BJ (cell line): ENCODE measurements around the gene CCBE1. TPM values are rescaled to one million over a fixed set of nuclear protein-coding genes. Genes with fewer than 3 reads are reported as not detected.

Source experiments
- CTCF ChIA-PET: fragments of 350-600 bp; formaldehyde crosslinking; extraction: SDS; loops from one replicate; lab custom pipeline; 2021; ENCODE audit warnings: antibody characterized with exemption, inconsistent platforms; lab: Yijun Ruan, JAX
- POLR2A ChIA-PET: fragments of 300-600 bp; sonication (Branson Sonifier 250); formaldehyde crosslinking; extraction: SDS; loops from one replicate; lab custom pipeline; 2021; ENCODE audit warnings: antibody characterized with exemption; lab: Charles Lee
- DNase-seq: peaks from one replicate; pipeline ENCODE4 v3.0.0-alpha.2; 2011; ENCODE audit warnings: low read depth
- H3K27me3 ChIP-seq: 2 replicates; pipeline ENCODE4 v1.6.0; 2011; ENCODE audit warnings: low read length; ENCODE audit not compliant: control insufficient read depth, insufficient read depth
- H3K36me3 ChIP-seq: 2 replicates; pipeline ENCODE4 v1.5.1; 2011; ENCODE audit warnings: low read length; ENCODE audit not compliant: control insufficient read depth, insufficient read depth
- H3K4me3 ChIP-seq: 2 replicates; pipeline ENCODE4 v1.5.1; 2011; ENCODE audit warnings: low read depth, mild to moderate bottlenecking, control low read depth, low read length
- polyA plus RNA-seq: library from polyadenylated mRNA; depleted of rRNA; stranded (reverse); fragments of >200 nt; gene quantifications from 2 replicates; pipeline ENCODE4 v1.2.3, GENCODE V29; 2011
- TF ChIP-seq, protein P1 (sequence below): IDR thresholded peaks from 2 replicates; pipeline ENCODE4 v1.5.1; 2011; ENCODE audit warnings: low read depth, mild to moderate bottlenecking, control low read depth, inconsistent platforms, low read length, moderate library complexity; ENCODE audit not compliant: insufficient read depth

CCBE1 gene
- polyA plus RNA-seq, 1 experiment = 51.2 TPM

DNA sequence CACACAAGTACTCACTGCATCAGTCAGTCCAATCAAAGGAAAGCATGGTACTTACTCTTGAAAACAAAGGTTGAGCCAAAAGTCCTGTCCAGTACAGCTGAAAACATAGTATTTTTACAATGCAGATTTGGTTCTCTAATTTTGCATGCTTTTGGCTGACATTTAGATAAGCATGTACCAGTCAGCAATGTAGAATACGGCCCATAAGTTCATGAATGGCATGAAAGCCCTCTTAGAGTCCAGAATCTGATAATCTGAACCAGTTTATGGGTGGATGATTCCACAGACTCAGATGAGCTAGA is 90.2 kb downstream of the CCBE1 start:
- CTCF ChIA-PET = interaction anchor here (1.2 to 1.7 kb wide), 2 partner anchors 30 to 90 kb away, joined by 3 to 7 read pairs; partner anchors contain the start of gene CCBE1
- POLR2A ChIA-PET = no interaction called here
- TF ChIP-seq, protein P1, sequence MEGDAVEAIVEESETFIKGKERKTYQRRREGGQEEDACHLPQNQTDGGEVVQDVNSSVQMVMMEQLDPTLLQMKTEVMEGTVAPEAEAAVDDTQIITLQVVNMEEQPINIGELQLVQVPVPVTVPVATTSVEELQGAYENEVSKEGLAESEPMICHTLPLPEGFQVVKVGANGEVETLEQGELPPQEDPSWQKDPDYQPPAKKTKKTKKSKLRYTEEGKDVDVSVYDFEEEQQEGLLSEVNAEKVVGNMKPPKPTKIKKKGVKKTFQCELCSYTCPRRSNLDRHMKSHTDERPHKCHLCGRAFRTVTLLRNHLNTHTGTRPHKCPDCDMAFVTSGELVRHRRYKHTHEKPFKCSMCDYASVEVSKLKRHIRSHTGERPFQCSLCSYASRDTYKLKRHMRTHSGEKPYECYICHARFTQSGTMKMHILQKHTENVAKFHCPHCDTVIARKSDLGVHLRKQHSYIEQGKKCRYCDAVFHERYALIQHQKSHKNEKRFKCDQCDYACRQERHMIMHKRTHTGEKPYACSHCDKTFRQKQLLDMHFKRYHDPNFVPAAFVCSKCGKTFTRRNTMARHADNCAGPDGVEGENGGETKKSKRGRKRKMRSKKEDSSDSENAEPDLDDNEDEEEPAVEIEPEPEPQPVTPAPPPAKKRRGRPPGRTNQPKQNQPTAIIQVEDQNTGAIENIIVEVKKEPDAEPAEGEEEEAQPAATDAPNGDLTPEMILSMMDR = no peak
- H3K27me3 ChIP-seq = no peaks in the 10 kb centered on the region
- H3K36me3 ChIP-seq = no peaks in the 10 kb centered on the region
- no peak for DNase-seq
- H3K4me3 ChIP-seq = no peak overlapping the region

DNA sequence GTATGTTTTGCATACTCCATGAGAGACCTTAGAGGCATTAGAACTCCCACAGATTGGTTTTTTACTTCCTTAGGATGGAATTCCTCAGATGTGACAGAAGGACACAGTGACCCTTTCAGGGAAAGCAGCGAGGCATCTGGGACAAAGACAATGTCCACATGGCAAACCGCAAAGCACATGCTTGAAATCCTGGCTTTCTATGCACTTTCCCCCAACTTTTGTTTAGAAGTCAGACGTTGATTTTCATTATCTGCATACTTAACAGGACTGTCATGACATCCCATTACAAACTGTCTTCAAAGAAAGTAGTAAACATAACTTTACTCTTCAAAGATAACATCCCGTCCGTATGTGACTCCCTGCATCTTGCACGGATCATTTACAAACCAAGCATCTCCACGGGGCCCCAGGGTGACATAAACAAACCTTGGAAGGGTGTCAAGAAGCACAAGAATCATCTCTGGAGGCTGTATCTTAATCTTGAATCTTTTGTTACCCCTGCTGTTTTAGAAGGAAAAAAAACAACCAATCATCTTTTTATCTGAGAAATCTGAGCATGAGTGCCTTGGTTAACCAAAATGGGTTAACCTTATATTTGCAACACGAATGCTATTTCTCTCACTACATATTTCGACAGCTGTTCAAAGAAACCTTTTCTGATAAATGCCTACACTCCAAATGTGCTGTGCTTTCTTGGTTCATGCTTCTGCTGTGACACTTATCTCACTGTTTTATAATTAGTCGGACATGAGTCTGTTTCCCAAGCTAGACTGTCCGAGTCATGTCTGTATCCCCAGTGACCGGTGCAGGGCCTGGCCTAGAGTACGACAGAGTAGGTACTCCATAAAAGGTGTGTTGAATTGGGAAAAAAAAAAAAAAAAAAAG is 90.8 kb downstream of the CCBE1 start:
- H3K4me3 ChIP-seq = no peak overlapping the region
- ChIA-PET POLR2A (no interaction called here), CTCF (interaction anchor here (0.7 to 2.1 kb wide), 4 partner anchors 18 to 217 kb away, joined by 3 to 9 read pairs (median 6); partner anchors contain the start of gene CCBE1)
- no peaks in the 10 kb centered on the region for H3K36me3 ChIP-seq
- DNase-seq = peak; percentile 57
- TF ChIP-seq, protein P1 = no peak
- H3K27me3 ChIP-seq = no peaks in the 10 kb centered on the region

DNA sequence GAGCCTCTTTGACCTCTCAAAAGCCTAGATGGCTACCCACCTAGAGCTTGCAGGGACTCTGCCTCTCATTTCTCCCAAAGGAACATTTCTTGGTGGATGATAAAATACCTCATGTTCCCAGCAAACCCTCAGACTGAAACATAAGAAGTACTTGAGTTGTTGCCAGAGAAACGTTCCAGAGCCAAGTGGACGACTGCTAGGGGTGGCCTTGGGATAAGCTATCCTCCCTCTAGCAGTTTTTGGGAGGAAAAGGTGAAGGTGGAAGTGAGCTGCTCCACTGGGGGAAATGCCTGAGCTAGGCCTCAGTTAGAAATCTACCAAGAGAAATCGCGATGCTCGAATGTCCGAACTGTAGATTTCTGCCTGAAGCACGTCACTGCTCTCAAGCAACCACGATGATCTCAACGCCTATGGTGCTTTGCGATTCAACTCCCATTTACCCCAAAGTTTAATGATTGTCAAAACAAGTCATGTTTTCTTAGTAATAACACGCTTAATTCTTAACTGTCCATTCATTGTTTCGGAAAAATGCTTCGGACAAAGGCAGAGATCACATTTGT is 91.5 kb downstream of the CCBE1 start:
- no peaks in the 10 kb centered on the region for H3K36me3 ChIP-seq
- no peak overlapping the region for H3K4me3 ChIP-seq
- H3K27me3 ChIP-seq = no peaks in the 10 kb centered on the region
- POLR2A ChIA-PET = no interaction called here
- TF ChIP-seq, protein P1 = no peak
- CTCF ChIA-PET = interaction anchor here (0.7 to 2.1 kb wide), 4 partner anchors 18 to 218 kb away, joined by 3 to 9 read pairs (median 4); no protein-coding TSS in a partner anchor
- no peak for DNase-seq

DNA sequence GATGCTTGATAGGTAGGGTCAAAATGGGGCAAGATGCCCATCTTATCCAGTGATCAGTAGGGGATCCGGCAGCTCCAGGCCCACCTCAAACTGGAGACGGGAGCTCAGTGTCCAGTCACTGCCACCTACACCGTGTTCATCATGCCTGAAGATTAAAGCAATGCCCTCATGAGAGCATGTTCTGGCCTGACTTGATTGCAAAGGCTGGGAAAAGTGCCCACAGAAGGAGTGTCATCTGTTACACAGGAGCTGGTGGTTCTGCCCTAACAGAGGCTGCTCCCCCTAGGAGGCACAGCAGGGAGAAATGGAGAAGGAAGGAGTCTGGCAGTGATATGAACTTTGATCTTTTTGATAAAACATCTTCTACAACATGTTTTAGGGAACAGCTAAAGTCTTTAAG is 92.3 kb downstream of the CCBE1 start:
- no peaks in the 10 kb centered on the region for H3K27me3 ChIP-seq
- no peak for DNase-seq
- CTCF ChIA-PET = interaction anchor here (0.9 to 2.1 kb wide), 4 partner anchors 27 to 218 kb away, joined by 3 to 9 read pairs (median 4); partner anchors contain the start of gene CCBE1
- POLR2A ChIA-PET = no interaction called here
- no peaks in the 10 kb centered on the region for H3K36me3 ChIP-seq
- H3K4me3 ChIP-seq = no peak overlapping the region
- TF ChIP-seq, protein P1 = no peak

DNA sequence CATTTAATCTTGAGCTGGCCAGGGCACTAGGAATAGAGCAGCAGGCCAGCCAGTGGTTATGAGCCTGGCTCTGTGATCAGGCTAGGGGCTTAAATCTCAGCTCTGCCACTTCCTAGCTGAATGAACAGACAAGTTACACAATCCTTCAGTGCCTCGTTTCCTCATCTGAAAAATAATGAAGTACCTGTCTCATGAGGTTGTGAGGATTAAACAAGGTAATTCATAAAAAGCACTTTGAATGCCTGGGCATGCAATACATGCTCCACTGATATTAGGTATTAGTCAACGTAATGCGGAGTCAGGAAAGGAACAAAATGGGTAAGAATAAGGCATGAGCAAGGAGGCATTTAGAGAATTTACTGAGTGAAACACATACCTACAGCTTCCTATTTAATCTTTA is 100.2 kb downstream of the CCBE1 start:
- H3K27me3 ChIP-seq = no peaks in the 10 kb centered on the region
- TF ChIP-seq, protein P1 = no peak
- DNase-seq = no peak
- no peaks in the 10 kb centered on the region for H3K36me3 ChIP-seq
- CTCF ChIA-PET = interaction anchor here (1.1 kb wide), 1 partner anchor 14 kb away, joined by 3 read pairs; no protein-coding TSS in a partner anchor
- no peak overlapping the region for H3K4me3 ChIP-seq
- POLR2A ChIA-PET = no interaction called here
